ENCODE data around the gene POPDC3.

POPDC3 gene

GRCh38 chr6:105151644-105152043 is 28.2 kb downstream of the POPDC3 start:
- DNase-seq (ENCODE audit: low read depth in 3 of 3) = no peak

GRCh38 chr6:105138141-105138540 is 41.7 kb downstream of the POPDC3 start:
- DNase-seq (ENCODE audit: low read depth in 3 of 3) = no peak

- no peak for DNase-seq (ENCODE audit: low read depth in 3 of 3)
Measured at GRCh38 chr6:105137388-105137787, 42.4 kb downstream of the POPDC3 start.

GRCh38 chr6:105136431-105137350 is 43.1 kb downstream of the POPDC3 start:
- peak in 1 of 3 donors; percentile 9 for DNase-seq (ENCODE audit: low read depth in 3 of 3)

- DNase-seq (ENCODE audit: low read depth in 3 of 3) = no peak
Measured at GRCh38 chr6:105135907-105136430, 43.8 kb downstream of the POPDC3 start.

- no peak for DNase-seq (ENCODE audit: low read depth in 3 of 3)
Measured at GRCh38 chr6:105135056-105135455, 44.8 kb downstream of the POPDC3 start.

- DNase-seq (ENCODE audit: low read depth in 3 of 3) = no peak
Measured at GRCh38 chr6:105122717-105123116, 57.1 kb downstream of the POPDC3 start.

GRCh38 chr6:105121981-105122380 is 57.8 kb downstream of the POPDC3 start:
- DNase-seq (ENCODE audit: low read depth in 3 of 3) = no peak

- no peak for DNase-seq (ENCODE audit: low read depth in 3 of 3)
Measured at GRCh38 chr6:105120570-105120969, 59.2 kb downstream of the POPDC3 start.

GRCh38 chr6:105116150-105116549 is 63.7 kb downstream of the POPDC3 start:
- DNase-seq (ENCODE audit: low read depth in 3 of 3) = no peak

GRCh38 chr6:105113422-105113821 is 66.4 kb downstream of the POPDC3 start:
- DNase-seq (ENCODE audit: low read depth in 3 of 3) = no peak

GRCh38 chr6:105112577-105112976 is 67.2 kb downstream of the POPDC3 start:
- DNase-seq (ENCODE audit: low read depth in 3 of 3) = no peak

GRCh38 chr6:105111871-105112270 is 67.9 kb downstream of the POPDC3 start:
- DNase-seq (ENCODE audit: low read depth in 3 of 3) = no peak

- DNase-seq (ENCODE audit: low read depth in 3 of 3) = no peak
Measured at GRCh38 chr6:105111105-105111504, 68.7 kb downstream of the POPDC3 start.

GRCh38 chr6:105109955-105110895 is 69.6 kb downstream of the POPDC3 start:
- no peak for DNase-seq (ENCODE audit: low read depth in 3 of 3)

GRCh38 chr6:105108631-105109262 is 71.1 kb downstream of the POPDC3 start:
- DNase-seq (ENCODE audit: low read depth in 3 of 3) = no peak
